RWPE2 (cell line): ENCODE results near the gene CTBP2.

ENCODE experiments used
- ATAC-seq: fragments of 200-7000 bp; cut with Tn5 transposase; 3 replicates; pipeline ENCODE4 v1.9.1; 2021; ENCODE audit warnings: low read depth
- DNase-seq: peaks from one replicate; pipeline ENCODE4 v3.0.0-alpha.2; 2020; ENCODE audit warnings: low spot score
- H3K27ac ChIP-seq: fragments of 450-650 bp; 2 replicates; pipeline ENCODE4 v1.5.1; 2017; ENCODE audit warnings: mild to moderate bottlenecking; ENCODE audit not compliant: poor library complexity, severe bottlenecking
- H3K27me3 ChIP-seq: fragments of 250-450 bp; sonication (Bioruptor Pico); 2 replicates; pipeline ENCODE4 v1.5.1; 2021; ENCODE audit warnings: mild to moderate bottlenecking, moderate library complexity; ENCODE audit not compliant: insufficient read depth, poor library complexity, severe bottlenecking
- H3K36me3 ChIP-seq: fragments of 250-450 bp; sonication (Bioruptor Pico); 2 replicates; pipeline ENCODE4 v1.5.1; 2020; ENCODE audit warnings: low read depth, mild to moderate bottlenecking, moderate library complexity
- H3K4me1 ChIP-seq: fragments of 250-450 bp; sonication (Bioruptor Pico); 2 replicates; pipeline ENCODE4 v1.5.1; 2021; ENCODE audit warnings: mild to moderate bottlenecking, moderate library complexity; ENCODE audit not compliant: insufficient read depth, poor library complexity, severe bottlenecking
- H3K4me3 ChIP-seq: fragments of 250-450 bp; sonication (Bioruptor Pico); 2 replicates; pipeline ENCODE4 v1.5.1; 2021; ENCODE audit warnings: mild to moderate bottlenecking, moderate library complexity; ENCODE audit not compliant: severe bottlenecking
- H3K9me3 ChIP-seq: fragments of 250-450 bp; sonication (Bioruptor Pico); 2 replicates; pipeline ENCODE4 v1.5.1; 2021; ENCODE audit warnings: mild to moderate bottlenecking, moderate library complexity; ENCODE audit not compliant: severe bottlenecking
- TF ChIP-seq, protein P1 (sequence below): fragments of 450-650 bp; IDR thresholded peaks from one replicate; pipeline ENCODE4 v1.5.1; 2017; ENCODE audit warnings: mild to moderate bottlenecking, moderate library complexity; ENCODE audit not compliant: poor library complexity, severe bottlenecking

Gene CTBP2

DNA sequence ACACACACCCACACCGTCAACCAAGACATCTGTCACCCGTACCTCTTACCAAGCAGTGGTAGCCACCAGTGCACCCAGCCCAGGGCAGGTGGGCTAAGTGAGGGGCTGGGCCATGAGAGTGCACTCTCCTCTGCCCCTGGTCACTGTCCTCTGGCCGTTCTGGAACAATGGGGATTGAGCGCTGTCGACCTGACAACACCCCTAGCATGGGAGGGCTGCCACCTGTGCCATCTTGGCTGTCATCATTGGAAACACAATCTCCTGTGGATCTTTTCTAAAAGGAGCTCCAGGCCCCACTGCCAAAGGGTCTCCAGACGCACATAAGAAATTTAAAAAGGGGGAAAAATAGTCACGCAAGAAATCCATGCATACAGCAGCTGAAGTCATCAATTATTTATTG is 80.1 kb downstream of the CTBP2 start:
- Histone ChIP-seq H3K4me3 (no peak overlapping the region), H3K36me3 (peaks cover 67% of the 10 kb centered on the region), H3K27me3 (no peaks in the 10 kb centered on the region), H3K9me3 (no peaks in the 10 kb centered on the region), H3K4me1 (peaks cover 16% of the 10 kb centered on the region), H3K27ac (no peak overlapping the region)
- ATAC-seq, result no peak
- TF ChIP-seq, protein P1, sequence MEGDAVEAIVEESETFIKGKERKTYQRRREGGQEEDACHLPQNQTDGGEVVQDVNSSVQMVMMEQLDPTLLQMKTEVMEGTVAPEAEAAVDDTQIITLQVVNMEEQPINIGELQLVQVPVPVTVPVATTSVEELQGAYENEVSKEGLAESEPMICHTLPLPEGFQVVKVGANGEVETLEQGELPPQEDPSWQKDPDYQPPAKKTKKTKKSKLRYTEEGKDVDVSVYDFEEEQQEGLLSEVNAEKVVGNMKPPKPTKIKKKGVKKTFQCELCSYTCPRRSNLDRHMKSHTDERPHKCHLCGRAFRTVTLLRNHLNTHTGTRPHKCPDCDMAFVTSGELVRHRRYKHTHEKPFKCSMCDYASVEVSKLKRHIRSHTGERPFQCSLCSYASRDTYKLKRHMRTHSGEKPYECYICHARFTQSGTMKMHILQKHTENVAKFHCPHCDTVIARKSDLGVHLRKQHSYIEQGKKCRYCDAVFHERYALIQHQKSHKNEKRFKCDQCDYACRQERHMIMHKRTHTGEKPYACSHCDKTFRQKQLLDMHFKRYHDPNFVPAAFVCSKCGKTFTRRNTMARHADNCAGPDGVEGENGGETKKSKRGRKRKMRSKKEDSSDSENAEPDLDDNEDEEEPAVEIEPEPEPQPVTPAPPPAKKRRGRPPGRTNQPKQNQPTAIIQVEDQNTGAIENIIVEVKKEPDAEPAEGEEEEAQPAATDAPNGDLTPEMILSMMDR, result no peak
- DNase-seq, result no peak

DNA sequence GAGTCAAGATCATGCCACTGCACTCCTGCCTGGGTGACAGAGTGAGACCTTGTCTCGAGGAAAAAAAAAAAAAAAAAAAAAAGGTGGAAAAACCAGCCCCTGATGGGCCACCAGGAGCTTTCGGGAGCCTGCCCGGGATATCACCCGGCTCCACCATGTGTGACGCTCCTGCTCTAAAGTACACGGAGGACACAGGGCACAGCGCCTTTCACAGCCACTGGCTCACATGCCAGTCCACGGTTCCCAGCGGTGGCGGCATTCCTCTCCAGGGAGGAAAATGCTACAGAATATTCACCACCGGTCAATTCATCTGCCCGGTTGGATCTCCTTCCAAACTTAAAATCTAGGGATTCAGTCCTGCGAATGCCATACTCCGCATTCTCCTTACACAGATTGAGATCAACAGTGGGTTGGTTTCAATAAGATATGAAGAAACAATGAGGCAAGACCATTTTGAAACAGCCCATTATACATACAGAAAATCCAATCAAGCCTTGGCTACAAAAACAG is 81.2 kb downstream of the CTBP2 start:
- Histone ChIP-seq H3K4me1 (peaks cover 4% of the 10 kb centered on the region), H3K27ac (no peak overlapping the region), H3K9me3 (no peaks in the 10 kb centered on the region), H3K27me3 (no peaks in the 10 kb centered on the region), H3K36me3 (peaks cover 72% of the 10 kb centered on the region), H3K4me3 (no peak overlapping the region)
- DNase-seq, result no peak
- TF ChIP-seq, protein P1, result no peak
- no peak for ATAC-seq

DNA sequence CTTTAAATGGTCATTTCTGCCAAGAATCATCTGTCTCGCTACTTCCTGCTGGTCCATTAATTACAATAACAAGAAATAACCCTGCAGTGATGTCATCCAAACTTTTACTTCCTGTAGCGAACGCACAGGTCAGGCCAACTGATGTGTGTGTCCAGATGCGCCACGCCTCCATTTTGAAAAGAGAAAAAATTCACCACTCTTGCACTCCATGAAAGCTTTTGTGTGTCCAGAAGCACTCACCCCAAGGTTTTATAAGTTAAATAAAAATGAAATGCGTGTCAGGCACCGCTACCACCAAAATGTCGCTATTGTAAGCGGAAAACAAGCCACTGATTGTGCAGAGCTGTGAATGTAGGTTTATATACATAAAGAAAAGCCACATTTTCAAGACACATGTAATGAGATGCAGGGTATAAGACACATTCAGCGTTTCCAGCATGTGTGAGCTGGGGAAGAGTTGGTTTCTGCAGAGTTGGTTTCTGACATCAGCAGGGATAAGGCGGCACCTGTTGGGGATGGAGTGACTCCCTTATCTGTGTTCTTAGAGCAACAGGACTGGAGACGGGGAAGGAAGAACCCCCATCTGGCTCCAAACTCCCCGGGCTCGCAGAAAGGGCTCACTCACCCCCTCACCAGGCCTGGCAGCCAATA is 83.3 kb downstream of the CTBP2 start:
- Histone ChIP-seq H3K27me3 (no peaks in the 10 kb centered on the region), H3K36me3 (peaks cover 67% of the 10 kb centered on the region)
- no peak for ATAC-seq

DNA sequence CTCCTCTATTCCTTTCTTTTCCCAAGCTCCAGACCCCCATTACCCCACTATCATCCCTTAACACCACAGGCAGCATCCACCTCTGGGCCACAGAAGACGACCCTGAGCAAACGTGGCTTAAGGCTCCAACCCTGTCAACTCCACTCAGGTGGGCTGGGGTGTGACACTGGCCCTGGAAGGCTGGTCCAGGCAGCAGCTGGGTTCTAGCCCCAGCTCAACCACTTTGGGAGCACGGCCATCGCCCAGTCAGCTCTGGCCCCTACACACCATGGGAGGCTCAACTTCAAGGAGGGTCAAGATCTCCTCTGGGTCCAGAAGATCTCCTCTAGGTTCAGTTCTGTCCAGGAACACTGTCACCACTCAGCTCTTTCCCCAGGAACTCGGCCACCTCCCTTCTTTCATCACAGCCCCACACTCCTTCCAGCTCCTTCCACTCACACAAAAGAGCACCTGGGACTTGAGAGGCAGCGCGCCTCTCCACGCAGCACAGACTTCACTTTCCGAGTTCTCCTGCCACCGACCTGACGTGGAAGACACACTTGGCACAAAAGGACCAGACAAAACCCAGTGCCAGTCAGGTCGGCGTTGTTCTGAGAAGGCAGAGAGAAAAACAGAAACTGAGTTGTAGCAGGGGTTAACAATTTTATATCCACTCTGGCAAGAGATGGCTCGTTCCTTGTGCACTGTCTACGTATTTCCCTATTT is 84.1 kb downstream of the CTBP2 start:
- Histone ChIP-seq H3K4me3 (no peak overlapping the region), H3K27me3 (no peaks in the 10 kb centered on the region), H3K9me3 (no peaks in the 10 kb centered on the region), H3K27ac (no peak overlapping the region), H3K36me3 (peaks cover 67% of the 10 kb centered on the region), H3K4me1 (no peaks in the 10 kb centered on the region)
- DNase-seq (no peak), ATAC-seq (no peak)
- TF ChIP-seq, protein P1, result no peak

More for the DNA sequence above, 83.3 kb downstream of the CTBP2 start:
- no peaks in the 10 kb centered on the region for H3K9me3 ChIP-seq
- H3K4me1 ChIP-seq, result no peaks in the 10 kb centered on the region
- DNase-seq, result no peak
- H3K4me3 ChIP-seq, result no peak overlapping the region
- TF ChIP-seq, protein P1, result no peak
- H3K27ac ChIP-seq, result no peak overlapping the region

DNA sequence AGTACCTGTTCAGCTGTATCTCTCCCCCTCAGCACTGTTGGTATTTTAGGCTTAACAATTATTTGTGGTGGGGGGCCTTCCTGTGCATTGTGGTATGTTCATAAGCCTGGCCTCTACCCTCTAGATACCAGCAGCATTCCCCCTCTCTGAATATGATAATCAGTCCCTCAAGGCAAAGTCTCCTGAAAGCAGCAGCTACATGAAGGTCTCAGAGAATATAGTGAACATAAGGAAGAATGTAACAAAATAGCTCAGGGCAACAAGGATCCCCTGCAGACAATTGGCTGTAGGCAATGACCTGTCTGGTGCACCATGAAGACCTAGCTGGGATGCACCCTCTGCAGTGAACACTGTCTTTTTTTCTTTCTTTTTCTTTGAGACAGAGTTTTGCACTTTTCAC is 86.4 kb downstream of the CTBP2 start:
- H3K9me3 ChIP-seq, result no peaks in the 10 kb centered on the region
- DNase-seq (no peak), ATAC-seq (no peak)
- peaks cover 66% of the 10 kb centered on the region for H3K36me3 ChIP-seq
- no peaks in the 10 kb centered on the region for H3K27me3 ChIP-seq
- TF ChIP-seq, protein P1, result no peak
- no peak overlapping the region for H3K4me3 ChIP-seq
- H3K4me1 ChIP-seq, result no peaks in the 10 kb centered on the region
- no peak overlapping the region for H3K27ac ChIP-seq
